ENCODE measurements around the gene ASPG. TPM values are rescaled to one million over a fixed set of nuclear protein-coding genes. Genes with fewer than 3 reads are reported as not detected.

The ASPG gene
- total and polyA plus RNA-seq, 9 donors, result 0.45 to 28.8 (median 18.7) TPM

- no peak for TF ChIP-seq EP300 (IDR thresholded peaks at IDR 0.05)
- TF ChIP-seq POLR2A (IDR thresholded peaks at IDR 0.05), result no peak
- TF ChIP-seq CTCF (IDR thresholded peaks at IDR 0.05), result no peak
- WGBS, 3 donors, result 1 to 2% (median 2%) methylated on average over 58 to 77 of the region's 77 CpGs
- intact Hi-C loops (cut with DNase I), result loop anchor here (2.0 to 10.0 kb wide), 5 partner anchors 62 to 506 kb away; no protein-coding TSS in a partner anchor
- H3K27ac ChIP-seq, result no peak overlapping the region
- H3K36me3 ChIP-seq, result no peaks in the 10 kb centered on the region
- no peak overlapping the region for H3K4me3 ChIP-seq
- H3K27me3 ChIP-seq, result no peaks in the 10 kb centered on the region
- peak; percentile 8 to 37 (median 21) for DNase-seq
- H3K9me3 ChIP-seq, result no peaks in the 10 kb centered on the region
- H3K4me1 ChIP-seq (ENCODE audit: insufficient read depth), result peaks cover 17% of the 10 kb centered on the region
Measured at GRCh38 chr14:104136472-104137296, 51.2 kb downstream of the ASPG start.

GRCh38 chr14:104137297-104138097 lies 52.0 kb downstream of the ASPG start:
- TF ChIP-seq POLR2A (IDR thresholded peaks at IDR 0.05) (no peak), EP300 (IDR thresholded peaks at IDR 0.05) (no peak), CTCF (IDR thresholded peaks at IDR 0.05) (peak; percentile 77 to 96 (median 92))
- Histone ChIP-seq H3K4me1 (ENCODE audit: insufficient read depth) (peaks cover 17% of the 10 kb centered on the region), H3K27me3 (no peaks in the 10 kb centered on the region), H3K27ac (no peak overlapping the region), H3K4me3 (peak overlapping the region; percentile 37), H3K9me3 (no peaks in the 10 kb centered on the region), H3K36me3 (no peaks in the 10 kb centered on the region)
- DNase-seq, result peak; percentile 37 to 80 (median 70)
- WGBS, 3 donors, result 0 to 1% (median 0%) methylated on average over 43 to 88 of the region's 88 CpGs
- intact Hi-C loops (cut with DNase I), result loop anchor here (2.0 to 10.0 kb wide), 5 partner anchors 63 to 505 kb away; no protein-coding TSS in a partner anchor

GRCh38 chr14:104138098-104138717 lies 52.7 kb downstream of the ASPG start, which contains the start of gene KIF26A:
KIF26A (plus strand) TSS chr14:104138587; CDS start chr14:104138723, 136 bp downstream.
- no peaks in the 10 kb centered on the region for H3K9me3 ChIP-seq
- H3K27ac ChIP-seq, result no peak within 1 kb of the TSS
- no peaks in the 10 kb centered on the region for H3K27me3 ChIP-seq
- 0 to 1% (median 1%) methylated on average over 20 to 77 of the region's 77 CpGs for WGBS, 3 donors
- peak; percentile 28 to 60 (median 58) for DNase-seq
- intact Hi-C loops (cut with DNase I), result loop anchor here in 3 of 4 donors (5.0 to 10.0 kb wide), 4 partner anchors 63 to 504 kb away; no protein-coding TSS in a partner anchor
- peaks cover 17% of the 10 kb centered on the region for H3K4me1 ChIP-seq (ENCODE audit: insufficient read depth)
- no peaks in the 10 kb centered on the region for H3K36me3 ChIP-seq
- peak within 1 kb of the TSS; percentile 37 for H3K4me3 ChIP-seq
- TF ChIP-seq EP300 (IDR thresholded peaks at IDR 0.05) (no peak), POLR2A (IDR thresholded peaks at IDR 0.05) (no peak), CTCF (IDR thresholded peaks at IDR 0.05) (no peak)

Data from ovary (tissue), 9 donors.